Suppressor macrophage (primary cell): Measurements from ENCODE around the gene TET3.
A peak's percentile ranks its signal among the peaks of the same experiment; 100 is the strongest.

Source experiments
- DNase-seq, 4 experiments: peaks; one replicate each; pipeline ENCODE4 v3.0.0-alpha.2; 2020 to 2022

The TET3 gene

DNA sequence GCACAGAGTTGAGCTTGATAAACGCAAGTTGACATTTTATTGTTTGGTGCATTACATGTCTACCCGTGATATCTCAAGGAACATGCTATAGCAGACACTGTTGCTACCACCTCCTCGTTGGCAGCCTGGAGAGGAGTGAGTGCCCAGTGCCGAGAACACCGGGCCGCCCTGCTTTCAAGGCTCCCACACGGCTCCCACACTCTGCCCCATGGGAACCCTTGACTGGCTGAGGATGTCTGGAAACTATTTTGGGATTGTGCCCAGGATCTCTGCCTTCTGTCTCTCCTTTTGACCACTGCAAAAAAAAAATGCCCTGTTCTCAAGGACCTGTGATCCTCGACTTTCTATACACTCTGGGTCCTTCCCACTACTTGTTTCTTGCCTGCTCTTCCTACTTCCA is 21.1 kb downstream of the TET3 start:
- no peak for DNase-seq

DNA sequence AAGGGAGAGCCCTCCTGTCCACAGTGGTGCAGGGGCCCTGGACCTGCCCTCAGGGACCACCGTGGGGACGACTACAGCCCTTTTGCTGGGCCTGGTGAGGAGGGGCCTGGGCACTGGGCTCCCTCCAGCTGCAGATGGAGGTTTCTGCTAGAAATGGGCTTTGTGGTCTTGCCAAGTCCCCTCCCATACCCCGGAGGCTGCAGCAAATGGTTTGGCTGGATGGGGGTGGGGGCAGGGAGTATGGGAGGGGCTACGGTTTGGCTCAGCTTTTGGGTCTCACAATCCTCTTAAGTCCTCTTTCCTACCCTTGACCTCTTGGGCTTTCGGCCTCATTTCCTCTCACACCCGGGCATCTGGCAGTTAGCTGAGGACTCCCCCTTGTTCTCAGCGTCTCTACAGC is 21.7 kb downstream of the TET3 start:
- DNase-seq, result no peak

DNA sequence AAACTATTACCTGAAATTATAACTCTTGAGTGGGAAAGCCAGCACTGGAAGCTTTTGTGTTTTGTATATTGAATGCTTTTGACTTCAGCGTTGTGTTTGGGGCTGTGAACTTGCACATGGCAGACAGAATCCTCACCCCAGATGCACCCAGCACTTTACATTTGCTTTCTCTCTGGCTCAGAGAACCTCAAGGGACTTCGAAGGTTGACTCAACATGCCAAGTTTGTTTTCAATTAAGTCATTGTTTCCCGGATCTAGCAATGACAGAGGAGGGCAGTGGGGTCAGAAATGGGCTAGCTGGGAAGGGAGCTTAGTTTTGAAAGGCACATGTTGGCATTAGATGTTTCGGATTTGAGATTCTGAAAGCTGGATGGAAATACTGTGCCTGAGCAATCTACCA is 22.4 kb downstream of the TET3 start:
- no peak for DNase-seq

DNA sequence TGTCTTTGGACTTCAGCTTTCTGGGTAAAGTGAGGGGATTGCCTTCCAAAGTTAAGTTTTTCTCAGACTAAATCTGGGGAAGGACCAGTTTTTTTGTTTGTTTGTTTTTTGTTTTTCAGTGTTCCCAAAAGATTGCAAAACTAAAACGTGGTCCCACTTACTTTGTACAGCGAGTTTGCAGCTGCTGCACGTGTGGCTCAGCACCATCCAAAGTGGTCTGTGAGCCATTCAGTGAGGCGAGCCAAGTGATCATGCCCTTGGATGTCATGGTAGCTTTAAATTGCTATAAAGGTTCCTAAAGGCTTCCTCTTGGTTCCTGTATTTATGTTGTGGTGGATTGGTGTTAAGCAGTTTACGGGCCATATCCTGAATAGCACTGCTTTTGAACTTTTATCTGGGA is 23.0 kb downstream of the TET3 start:
- no peak for DNase-seq

DNA sequence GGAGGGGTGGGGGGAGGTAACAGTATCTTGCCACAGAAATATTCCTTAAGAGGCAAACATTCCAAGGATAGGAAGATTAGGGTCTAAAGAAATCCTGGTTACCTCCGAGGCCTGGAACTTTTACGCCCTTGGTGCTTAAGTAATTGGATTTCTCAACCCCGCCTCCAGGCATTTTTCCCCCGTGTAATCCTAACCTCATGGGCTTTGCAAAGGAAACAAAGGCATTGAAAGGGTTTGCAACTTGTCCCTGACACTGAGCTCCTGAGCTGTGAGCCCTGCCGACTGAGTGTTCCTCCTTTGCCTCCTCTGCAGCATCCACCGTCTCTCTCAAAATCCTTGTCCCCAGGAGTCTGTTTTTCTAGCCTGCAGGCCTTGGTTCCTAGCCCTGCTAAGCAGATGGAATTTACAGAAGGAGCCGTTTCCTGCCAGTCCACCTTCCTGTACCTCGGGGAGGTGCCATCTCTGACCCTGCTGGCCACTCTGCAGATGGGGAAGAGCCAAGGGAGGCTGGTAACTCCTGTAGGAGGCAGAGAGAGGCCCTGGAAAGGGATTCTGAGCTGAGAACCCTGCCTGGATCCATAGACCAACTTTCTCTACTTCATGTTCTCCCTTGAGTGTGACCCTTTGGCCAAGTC is 24.2 kb downstream of the TET3 start:
- no peak for DNase-seq

DNA sequence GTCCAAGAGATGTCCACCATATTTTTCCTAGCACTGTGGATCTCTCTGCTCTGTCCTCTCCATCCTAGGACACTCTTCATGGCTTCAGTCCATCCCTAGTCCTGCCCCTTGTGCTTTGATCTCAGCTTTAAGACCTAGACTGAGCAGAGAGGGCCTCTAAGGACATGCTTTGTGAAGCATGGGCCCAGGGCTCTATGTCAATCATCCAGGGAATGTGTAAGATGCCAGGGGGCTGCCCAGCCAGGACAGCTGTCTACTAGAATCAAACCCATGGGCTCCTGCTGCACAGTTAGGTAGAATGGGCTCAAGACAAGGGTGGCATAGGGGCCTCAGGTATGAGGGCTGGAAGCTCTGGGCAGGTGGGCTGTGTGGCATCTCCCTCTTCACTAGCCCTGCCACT is 24.9 kb downstream of the TET3 start:
- DNase-seq, result no peak

DNA sequence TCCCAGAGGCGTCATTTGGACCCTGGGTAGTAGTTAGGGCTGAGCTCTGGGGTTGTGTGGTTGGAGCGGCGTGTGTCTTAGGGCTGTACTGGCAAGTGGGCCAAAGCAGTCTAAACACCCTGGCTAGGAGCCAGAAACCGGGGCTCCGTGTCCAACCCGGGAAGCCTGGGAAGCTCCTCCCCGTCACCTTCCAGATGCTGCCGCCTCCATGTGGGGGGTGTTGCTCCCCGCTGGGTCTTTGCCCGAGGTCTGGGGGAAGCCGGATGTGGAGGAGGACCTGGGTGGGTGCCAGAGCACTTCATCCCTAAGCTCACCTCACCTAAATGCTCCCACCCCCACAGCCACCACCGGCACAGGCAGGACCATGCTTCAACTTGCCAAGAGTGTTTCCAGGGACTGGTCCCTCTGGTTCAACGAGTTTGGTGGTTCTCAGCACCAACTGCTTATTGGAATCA is 25.4 kb downstream of the TET3 start:
- DNase-seq, result no peak

DNA sequence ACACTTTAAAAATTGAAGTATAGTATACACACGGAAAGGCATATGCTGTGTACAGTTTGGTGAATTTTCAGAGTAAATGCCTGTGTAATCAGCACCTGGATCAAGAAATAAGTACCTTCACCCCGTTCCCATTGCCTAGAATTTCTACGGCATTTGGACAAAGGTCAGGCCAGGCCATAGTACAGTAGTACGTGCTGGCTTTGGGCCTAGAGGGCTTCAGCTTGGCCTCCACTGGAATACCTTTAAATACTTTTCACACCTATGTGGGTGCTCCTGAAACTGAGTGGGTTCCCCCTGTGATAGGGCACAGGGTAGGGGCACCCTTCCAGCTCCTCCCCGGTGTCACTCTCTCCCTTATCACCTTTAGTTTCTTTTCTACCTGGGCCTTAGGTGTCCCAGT is 26.5 kb downstream of the TET3 start:
- no peak for DNase-seq

DNA sequence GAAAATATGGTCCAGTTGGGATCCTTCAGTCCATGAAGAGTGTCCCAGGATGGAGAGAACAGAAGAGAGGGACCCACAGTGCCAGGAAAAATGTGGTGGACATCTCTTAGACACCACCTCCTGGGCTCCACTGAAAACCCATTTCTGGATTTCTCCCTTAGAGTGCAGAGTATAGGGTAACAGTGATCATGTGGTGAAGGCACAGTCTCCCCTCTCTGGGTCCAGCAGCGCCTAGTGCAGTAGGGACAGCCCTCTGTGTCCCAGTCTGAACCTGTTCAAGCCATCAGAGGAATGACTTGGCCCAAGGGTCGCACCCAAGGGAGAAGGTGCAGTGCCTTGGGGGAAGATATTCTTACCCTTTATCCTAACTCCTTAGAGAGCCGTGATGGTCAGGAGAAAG is 30.1 kb downstream of the TET3 start:
- no peak for DNase-seq

DNA sequence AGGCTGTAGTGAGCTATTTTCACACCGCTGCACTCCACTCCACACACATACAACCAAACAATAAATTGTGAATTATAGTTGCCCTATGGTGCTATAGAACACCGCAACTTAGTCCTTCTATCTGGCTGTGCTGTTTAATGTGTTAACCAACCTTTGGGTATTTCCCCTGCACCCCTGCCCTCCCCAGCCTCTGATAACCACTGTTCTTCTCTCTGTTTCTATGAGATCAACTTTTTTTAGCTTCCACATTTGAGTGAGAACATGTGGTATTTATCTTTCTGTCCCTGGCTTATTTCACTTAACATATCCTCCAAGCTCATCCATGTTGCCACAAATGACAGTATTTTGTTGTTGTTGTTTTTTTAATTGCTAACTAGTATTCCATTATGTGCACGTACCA is 32.5 kb downstream of the TET3 start:
- no peak for DNase-seq

DNA sequence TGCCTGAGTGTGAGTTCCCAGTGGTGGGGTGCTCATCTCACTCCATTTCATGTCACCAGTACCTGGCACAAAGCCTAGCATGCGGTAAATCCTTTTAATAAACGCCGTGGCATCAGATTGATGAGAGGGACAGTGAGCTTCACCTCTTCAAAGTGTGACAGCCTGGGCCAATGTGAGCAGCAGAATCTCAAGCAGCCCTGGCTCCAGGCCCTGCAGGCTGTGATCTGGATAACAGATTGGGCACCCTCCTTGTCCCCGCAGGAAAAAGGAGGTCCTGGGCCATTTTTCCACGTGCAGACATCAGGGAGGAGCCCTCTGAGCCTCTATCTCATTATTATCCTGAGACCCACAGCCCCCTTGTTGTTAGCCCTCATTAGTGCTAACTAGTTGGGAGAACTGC is 34.8 kb downstream of the TET3 start:
- no peak for DNase-seq

DNA sequence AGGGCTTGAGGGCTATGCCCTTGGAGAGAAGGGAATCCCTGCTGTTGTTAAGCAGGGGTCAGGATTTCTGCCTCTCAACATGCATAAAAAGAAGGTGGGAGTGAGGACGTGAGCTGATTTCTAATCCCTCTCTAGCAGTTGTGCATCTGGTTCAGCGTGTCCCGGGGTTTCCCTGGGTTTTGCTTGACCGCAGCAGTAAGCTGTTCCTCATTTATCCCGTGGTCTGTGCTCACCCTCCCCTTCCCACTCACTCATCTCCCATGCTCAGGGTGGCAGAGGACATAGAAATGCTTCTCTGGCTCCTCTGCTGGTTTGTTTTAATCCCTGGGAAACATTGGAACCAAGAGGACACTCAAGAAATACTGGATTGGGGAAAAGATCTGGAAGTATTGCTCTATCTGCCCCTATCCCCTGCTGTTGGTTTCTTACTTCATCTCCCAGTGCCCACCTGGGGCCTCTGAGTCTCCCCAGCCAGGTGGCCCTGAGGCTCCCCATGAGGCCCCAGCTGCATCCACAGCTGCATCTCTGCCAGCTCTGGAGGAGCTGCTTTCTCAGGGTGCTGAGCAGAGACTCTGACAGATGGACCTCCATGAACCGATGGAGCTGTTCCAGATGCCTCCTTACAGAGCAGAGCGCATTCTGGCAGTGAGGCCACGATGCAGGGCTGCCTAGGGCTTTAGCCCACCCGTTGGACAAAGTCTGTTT is 36.1 kb downstream of the TET3 start:
- DNase-seq, result peak; percentile 91 to 97 (median 94)

DNA sequence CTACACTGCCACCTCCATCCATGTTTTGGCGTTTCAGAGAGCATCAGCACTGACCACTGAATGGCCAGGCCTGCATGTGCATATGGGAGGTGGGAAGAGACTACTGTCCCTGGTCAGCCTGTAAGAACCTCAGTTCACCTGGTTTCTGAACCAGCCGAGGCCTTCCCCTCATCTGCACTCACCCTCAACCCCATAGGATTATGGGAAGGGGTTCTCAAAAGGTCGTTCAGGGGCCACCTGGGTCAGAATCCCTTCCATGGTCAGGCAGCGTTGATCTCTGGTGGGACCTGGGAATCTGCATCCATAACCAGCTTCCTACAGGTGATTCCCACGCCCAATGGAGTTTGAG is 36.7 kb downstream of the TET3 start:
- DNase-seq, result no peak

DNA sequence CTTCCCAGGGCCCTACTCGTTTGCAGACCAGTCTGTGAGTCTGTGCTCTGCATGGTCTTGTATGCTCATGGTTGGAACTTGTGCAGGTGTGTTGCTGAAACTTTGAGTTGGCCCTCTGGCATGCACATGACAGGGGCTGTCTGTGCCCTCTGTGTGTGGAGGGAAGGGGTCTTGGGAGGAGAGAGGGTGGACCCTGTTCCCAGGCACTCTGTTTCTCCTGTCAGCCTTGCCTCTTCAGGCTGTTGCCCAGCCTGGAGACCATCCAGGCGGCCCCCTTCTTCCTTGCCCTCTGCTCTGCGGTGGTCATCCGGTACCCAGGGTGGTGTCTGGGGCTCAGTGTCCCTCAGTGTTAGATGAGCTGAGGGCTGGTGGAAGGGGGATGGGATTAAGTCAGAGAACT is 39.5 kb downstream of the TET3 start:
- no peak for DNase-seq

DNA sequence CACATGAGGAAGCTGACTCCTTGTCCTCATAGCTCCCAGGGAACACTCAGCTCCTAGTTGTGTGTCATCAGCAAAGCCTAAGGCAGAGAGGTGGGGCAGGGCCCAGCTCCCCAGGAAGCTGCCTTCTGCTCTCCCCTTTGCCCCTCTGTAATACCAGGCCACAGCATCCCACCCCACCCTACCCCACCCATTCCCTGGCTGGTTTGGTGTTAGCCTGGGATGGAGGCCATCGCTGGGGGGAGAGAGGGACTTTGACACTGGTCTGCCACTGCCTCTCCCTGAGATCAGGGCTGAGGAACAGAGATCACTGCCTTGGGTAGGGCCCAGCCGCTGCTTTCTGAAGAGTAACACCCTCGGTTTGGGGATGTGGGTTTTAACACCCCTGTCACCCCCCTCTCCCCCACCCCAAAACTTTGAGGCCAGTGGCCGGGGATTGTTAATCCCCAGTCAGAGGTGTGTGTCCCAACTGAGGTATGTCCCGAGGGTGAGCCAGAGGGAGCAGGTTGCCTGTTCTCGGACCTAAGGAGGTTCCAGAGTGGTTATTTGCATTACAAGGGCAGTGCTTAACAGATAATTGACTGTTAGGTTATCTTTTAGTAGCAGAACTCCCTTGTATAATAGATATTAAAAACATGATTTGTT is 41.4 kb downstream of the TET3 start:
- DNase-seq, result peak; percentile 47 to 66 (median 62)

DNA sequence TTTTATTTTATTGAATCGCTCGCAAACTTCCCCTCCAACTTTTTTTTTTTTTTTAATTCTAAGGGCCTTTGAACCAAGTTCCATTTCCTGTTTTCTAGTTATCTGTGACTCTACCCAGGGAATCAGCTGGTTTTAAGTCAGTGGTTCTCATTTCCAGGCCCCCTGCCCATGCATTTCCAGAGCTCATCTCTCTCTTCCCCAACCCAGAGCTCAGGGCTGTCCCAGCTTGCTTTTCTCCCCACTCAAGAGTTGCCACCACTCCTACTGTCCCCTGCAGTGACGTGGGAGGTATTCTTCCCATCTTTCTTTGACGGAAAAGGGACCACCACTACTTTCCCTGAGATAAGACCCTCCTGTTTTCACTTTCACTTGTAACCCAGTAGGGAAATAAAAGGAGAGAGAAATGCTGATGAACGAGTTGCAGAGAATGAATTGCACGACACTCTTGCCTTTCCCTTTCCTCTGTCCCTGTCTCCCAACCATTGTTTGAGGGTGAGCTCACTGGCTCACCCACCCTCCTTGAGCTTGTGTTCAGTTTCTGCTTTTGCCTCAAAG is 42.1 kb downstream of the TET3 start:
- peak; percentile 63 to 84 (median 76) for DNase-seq

DNA sequence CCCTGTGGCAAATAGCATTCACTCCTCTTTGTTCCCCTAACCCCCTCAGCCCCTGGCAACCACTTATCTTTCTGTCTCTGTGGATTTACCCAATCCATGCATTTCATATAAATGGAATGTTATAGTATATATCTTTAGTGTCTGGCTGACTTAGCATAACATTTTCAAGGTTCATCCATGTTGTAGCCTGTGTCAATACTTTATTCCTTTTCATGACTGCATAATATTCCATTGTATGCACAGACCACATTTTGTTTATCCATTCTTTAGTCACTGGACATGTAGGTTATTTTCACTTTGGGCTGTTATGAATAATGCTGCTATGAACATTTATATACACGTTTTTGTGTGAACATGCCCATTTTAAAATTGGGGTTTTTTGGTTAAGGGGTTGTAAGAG is 42.8 kb downstream of the TET3 start:
- no peak for DNase-seq

DNA sequence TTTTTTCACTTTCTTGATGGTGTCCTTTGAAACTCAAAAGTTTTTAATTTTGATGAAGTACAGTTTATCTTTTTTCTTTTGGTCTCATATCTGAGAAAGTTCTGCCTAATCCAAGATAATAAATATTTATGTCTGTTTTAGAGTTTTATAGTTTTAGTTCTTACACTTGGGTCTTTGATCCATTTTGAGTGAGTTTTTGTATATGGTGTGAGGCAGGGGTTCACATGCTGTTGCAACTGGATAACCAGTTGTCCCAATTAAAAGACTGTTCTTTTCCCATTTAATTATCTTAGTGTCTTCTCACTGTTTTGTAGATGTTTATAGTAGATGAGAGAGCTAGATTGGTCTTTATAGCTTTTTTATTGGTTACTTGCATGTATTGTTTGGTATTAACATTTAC is 43.6 kb downstream of the TET3 start:
- DNase-seq, result no peak

DNA sequence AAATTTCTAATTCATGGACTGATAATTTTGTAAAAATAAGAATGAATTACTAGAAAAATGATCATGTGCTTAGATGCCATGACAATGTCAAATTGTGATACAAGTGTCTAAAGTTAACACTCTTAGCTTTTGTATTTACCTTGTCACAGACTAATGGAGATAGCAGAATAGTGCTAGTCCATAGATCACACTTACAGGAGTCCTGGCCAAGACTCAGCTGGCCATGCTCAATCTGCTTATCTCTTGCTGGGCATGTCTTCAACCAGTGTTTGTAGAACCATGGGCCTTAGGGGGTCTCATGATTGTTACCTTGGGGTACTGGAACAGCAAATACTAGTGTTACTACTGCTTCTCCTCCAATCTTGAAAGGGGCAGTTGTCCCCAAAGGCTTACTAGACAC is 44.0 kb downstream of the TET3 start:
- no peak for DNase-seq

DNA sequence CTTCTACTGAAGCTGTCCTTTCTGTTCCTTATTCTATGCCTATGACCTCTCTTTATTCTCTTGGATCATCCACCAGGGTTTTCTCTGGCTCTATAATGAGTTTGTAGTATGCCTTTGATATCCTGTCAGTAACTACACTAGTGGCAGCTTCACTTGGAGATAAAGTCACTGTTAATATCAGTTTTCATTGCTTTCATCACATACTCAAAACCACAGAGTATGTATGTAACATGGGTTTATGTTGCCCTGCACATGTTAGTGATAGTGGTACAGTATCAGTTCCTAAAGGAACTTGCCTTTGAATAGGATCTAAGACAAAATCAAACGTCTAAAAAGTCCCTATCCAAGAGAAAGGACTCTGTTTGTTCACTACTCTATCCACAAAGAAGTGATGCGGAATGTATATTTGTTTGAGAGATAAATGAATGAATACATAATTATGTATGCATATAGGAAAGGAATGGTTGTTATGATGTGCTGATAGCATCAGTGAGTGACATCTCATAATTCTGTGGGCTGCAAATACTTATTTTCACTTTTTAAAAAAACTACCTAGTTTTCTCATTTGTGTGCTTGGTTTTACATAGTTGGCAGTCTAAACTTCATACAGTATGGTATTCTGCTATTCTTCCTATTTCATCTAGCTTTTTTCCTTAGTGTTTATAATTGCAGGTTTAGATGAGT is 45.1 kb downstream of the TET3 start:
- DNase-seq, result peak in 3 of 4 experiments; percentile 17 to 51 (median 50)

DNA sequence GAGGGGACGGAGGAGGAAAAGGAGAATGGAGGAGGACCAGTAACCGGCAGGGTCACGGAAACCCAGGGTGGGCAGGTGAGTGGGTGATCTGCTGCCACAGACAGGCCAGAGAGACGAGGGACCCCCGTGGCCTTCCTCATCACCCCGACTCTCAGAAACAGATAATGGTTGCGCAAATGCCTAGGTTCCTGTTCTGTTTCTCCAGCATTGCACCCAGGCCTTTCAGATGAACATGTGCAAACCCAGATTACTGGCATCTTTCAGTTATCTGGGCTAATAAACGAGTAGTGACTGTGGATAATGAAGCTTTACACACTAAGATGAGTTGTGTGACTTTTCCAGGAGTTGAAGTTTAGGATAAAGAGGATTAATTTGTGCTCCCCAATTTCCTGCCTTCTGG is 46.5 kb downstream of the TET3 start:
- DNase-seq, result peak; percentile 31 to 64 (median 54)

DNA sequence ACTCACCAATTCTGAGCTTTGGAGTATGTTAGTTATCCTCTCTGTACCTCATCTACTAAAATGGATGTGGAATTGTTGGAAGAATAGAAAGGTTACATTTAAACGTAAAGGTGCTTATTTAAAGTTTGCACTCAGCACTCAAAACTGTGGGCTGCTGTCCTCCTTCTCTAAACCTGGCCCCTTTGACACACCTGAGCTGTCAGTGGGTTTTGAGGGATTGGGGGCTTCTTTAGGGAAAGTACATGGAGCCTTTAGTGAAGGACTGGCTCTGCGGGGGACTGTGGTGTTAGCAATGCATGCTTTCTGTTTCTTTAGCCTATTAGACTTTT is 47.2 kb downstream of the TET3 start:
- no peak for DNase-seq

DNA sequence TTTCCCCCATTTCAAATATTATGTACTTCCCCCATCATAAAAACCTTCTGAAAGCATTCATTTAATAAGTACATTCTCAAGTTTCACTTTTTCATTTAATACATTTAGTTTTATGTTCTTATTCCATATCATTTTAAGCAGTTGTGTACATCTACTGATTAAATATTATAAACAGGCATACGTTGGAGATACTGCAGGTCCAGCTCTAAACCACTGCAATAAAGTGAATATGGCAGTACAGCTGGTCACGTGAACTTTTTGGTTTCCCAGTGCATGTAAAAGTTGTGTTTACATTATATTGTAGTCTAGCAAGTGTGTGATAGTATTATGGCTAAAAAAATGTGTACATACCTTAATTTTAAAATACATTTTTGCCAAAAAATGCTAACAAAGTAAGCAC is 48.7 kb downstream of the TET3 start:
- no peak for DNase-seq
